ENCODE results near the gene RCC2. TPM values are rescaled to one million over a fixed set of nuclear protein-coding genes. Genes with fewer than 3 reads are reported as not detected.
"Not testable (repeated sequence)": the region's sequence is repeated elsewhere in the genome, so short reads cannot be mapped to it uniquely, and the experiment has no call there.

The RCC2 gene
- total and polyA plus RNA-seq, 4 donors, result 2.1 to 36.7 (median 8.1) TPM

DNA sequence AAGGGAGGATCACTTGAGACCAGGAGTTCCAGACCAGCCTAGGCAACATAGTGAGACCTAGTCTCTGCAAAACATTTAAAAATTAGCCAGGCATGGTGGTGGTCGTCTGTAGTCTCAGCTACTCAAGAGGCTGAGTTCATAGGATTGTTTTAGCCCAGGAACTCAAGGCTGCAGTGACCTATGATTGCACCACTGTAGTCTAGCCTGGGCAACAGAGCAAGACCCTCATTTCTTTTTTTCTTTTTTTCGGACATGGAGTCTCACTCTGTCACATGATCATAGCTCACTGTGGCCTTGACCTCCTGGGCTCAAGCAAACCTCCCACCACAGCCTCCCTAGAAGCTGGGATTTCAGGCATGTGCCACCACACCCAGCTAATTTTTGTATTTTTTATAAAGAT is 31.9 kb upstream of the RCC2 start:
- WGBS, result 92% methylated on average over 2 of the region's 2 CpGs
- TF ChIP-seq, protein P1, sequence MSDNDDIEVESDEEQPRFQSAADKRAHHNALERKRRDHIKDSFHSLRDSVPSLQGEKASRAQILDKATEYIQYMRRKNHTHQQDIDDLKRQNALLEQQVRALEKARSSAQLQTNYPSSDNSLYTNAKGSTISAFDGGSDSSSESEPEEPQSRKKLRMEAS (IDR thresholded peaks at IDR 0.05), result no peak
- no peak for TF ChIP-seq GABPA (IDR thresholded peaks at IDR 0.05 in 1 of 2, conservative IDR thresholded peaks at IDR 0.05 in 1 of 2)

DNA sequence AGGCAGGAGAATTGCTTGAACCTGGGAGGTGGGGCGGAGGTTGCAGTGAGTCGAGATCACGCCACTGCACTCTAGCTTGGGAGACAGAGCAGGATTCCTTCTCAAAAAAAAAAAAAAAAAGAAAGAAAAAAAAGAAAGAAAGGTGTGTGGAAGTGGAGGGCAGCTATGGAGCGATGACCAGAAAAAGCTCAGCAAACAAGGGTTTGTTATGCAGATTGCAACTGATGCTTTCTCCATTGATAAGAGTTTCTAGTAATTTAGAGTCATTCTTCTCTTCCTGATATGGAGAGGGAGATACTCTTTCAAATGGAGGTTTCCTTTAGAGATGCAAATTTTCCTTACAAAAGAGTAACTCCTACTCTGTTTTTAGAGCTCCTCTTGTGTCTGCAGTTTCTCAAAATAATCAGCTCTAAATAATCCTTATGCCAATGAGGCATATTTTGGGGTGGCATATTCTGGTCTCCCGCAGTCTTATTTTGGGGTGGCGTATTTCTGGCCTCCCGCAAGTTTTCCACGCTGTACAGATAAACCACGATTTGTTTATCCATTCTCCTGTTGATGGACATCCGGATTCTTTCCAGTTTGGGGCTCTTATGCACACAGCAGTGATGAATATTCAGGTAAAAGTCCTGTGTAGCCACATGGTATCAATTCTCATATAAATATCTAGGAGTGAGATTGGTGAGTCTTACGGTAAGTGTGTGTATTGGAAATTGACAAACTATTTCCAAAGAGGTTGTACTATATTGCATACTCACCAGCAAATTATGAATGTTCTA is 30.7 kb upstream of the RCC2 start:
- no peaks in the 10 kb centered on the region for H3K36me3 ChIP-seq (ENCODE audit: control insufficient read depth in 4 of 4, insufficient read depth in 3 of 4, low read depth in 1 of 4, low read length in 3 of 4)
- H3K9ac ChIP-seq (ENCODE audit: low read depth in 1 of 2, low read length in 2 of 2), result no peak overlapping the region
- H3K27me3 ChIP-seq (ENCODE audit: control insufficient read depth in 4 of 4, insufficient read depth in 4 of 4, low read length in 3 of 4), result no peaks in the 10 kb centered on the region
- no peak overlapping the region for H3K27ac ChIP-seq (ENCODE audit: low read depth in 1 of 2, low read length in 2 of 2)
- H3K9me3 ChIP-seq (ENCODE audit: control insufficient read depth in 4 of 4, low read length in 3 of 4), result no peaks in the 10 kb centered on the region
- no peak for DNase-seq (ENCODE audit: low spot score)
- no peak overlapping the region for H3K4me3 ChIP-seq (ENCODE audit: low read depth in 1 of 3, low read length in 3 of 3)
- H3K4me1 ChIP-seq (ENCODE audit: control insufficient read depth in 4 of 4, insufficient read depth in 4 of 4, low read length in 3 of 4), result no peaks in the 10 kb centered on the region
- no peak for TF ChIP-seq GABPA (IDR thresholded peaks at IDR 0.05 in 1 of 2, conservative IDR thresholded peaks at IDR 0.05 in 1 of 2)
- TF ChIP-seq HNF4G (IDR thresholded peaks at IDR 0.05), result no peak
- TF ChIP-seq EGR1 (IDR thresholded peaks at IDR 0.05; ENCODE audit: low read depth in 2 of 2), result no peak
- TF ChIP-seq FOXA2 (IDR thresholded peaks at IDR 0.05), result no peak
- TF ChIP-seq, protein P2, sequence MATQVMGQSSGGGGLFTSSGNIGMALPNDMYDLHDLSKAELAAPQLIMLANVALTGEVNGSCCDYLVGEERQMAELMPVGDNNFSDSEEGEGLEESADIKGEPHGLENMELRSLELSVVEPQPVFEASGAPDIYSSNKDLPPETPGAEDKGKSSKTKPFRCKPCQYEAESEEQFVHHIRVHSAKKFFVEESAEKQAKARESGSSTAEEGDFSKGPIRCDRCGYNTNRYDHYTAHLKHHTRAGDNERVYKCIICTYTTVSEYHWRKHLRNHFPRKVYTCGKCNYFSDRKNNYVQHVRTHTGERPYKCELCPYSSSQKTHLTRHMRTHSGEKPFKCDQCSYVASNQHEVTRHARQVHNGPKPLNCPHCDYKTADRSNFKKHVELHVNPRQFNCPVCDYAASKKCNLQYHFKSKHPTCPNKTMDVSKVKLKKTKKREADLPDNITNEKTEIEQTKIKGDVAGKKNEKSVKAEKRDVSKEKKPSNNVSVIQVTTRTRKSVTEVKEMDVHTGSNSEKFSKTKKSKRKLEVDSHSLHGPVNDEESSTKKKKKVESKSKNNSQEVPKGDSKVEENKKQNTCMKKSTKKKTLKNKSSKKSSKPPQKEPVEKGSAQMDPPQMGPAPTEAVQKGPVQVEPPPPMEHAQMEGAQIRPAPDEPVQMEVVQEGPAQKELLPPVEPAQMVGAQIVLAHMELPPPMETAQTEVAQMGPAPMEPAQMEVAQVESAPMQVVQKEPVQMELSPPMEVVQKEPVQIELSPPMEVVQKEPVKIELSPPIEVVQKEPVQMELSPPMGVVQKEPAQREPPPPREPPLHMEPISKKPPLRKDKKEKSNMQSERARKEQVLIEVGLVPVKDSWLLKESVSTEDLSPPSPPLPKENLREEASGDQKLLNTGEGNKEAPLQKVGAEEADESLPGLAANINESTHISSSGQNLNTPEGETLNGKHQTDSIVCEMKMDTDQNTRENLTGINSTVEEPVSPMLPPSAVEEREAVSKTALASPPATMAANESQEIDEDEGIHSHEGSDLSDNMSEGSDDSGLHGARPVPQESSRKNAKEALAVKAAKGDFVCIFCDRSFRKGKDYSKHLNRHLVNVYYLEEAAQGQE (IDR thresholded peaks at IDR 0.05), result no peak
- no peak for TF ChIP-seq FOXA1 (IDR thresholded peaks at IDR 0.05)
- TF ChIP-seq, protein P3, sequence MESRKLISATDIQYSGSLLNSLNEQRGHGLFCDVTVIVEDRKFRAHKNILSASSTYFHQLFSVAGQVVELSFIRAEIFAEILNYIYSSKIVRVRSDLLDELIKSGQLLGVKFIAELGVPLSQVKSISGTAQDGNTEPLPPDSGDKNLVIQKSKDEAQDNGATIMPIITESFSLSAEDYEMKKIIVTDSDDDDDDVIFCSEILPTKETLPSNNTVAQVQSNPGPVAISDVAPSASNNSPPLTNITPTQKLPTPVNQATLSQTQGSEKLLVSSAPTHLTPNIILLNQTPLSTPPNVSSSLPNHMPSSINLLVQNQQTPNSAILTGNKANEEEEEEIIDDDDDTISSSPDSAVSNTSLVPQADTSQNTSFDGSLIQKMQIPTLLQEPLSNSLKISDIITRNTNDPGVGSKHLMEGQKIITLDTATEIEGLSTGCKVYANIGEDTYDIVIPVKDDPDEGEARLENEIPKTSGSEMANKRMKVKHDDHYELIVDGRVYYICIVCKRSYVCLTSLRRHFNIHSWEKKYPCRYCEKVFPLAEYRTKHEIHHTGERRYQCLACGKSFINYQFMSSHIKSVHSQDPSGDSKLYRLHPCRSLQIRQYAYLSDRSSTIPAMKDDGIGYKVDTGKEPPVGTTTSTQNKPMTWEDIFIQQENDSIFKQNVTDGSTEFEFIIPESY (IDR thresholded peaks at IDR 0.05), result no peak
- no peak for TF ChIP-seq HNF4A (conservative IDR thresholded peaks at IDR 0.05)
- TF ChIP-seq, protein P1 (IDR thresholded peaks at IDR 0.05), result no peak
- TF ChIP-seq, protein P4, sequence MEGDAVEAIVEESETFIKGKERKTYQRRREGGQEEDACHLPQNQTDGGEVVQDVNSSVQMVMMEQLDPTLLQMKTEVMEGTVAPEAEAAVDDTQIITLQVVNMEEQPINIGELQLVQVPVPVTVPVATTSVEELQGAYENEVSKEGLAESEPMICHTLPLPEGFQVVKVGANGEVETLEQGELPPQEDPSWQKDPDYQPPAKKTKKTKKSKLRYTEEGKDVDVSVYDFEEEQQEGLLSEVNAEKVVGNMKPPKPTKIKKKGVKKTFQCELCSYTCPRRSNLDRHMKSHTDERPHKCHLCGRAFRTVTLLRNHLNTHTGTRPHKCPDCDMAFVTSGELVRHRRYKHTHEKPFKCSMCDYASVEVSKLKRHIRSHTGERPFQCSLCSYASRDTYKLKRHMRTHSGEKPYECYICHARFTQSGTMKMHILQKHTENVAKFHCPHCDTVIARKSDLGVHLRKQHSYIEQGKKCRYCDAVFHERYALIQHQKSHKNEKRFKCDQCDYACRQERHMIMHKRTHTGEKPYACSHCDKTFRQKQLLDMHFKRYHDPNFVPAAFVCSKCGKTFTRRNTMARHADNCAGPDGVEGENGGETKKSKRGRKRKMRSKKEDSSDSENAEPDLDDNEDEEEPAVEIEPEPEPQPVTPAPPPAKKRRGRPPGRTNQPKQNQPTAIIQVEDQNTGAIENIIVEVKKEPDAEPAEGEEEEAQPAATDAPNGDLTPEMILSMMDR (IDR thresholded peaks at IDR 0.05; ENCODE audit: low read depth, low read length, missing input control), result no peak
- TF ChIP-seq YY1 (IDR thresholded peaks at IDR 0.05), result no peak
- TF ChIP-seq RXRA (IDR thresholded peaks at IDR 0.05), result no peak
- no peak for TF ChIP-seq TAF1 (conservative IDR thresholded peaks at IDR 0.05)
- TF ChIP-seq SP1 (IDR thresholded peaks at IDR 0.05), result no peak
- TF ChIP-seq NR2F2 (IDR thresholded peaks at IDR 0.05), result no peak
- no peak for TF ChIP-seq RAD21 (IDR thresholded peaks at IDR 0.05)
- TF ChIP-seq, protein P5, sequence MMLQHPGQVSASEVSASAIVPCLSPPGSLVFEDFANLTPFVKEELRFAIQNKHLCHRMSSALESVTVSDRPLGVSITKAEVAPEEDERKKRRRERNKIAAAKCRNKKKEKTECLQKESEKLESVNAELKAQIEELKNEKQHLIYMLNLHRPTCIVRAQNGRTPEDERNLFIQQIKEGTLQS (IDR thresholded peaks at IDR 0.05), result no peak
- no peak for TF ChIP-seq JUND (IDR thresholded peaks at IDR 0.05)
- 71% methylated on average over 11 of the region's 11 CpGs for WGBS

More for the DNA sequence above, 31.9 kb upstream of the RCC2 start:
- H3K27me3 ChIP-seq (ENCODE audit: control insufficient read depth in 4 of 4, insufficient read depth in 4 of 4, low read length in 3 of 4), result no peaks in the 10 kb centered on the region
- H3K27ac ChIP-seq (ENCODE audit: low read depth in 1 of 2, low read length in 2 of 2), result no peak overlapping the region
- no peak for DNase-seq (ENCODE audit: low spot score)
- H3K4me3 ChIP-seq (ENCODE audit: low read depth in 1 of 3, low read length in 3 of 3), result no peak overlapping the region
- no peaks in the 10 kb centered on the region for H3K4me1 ChIP-seq (ENCODE audit: control insufficient read depth in 4 of 4, insufficient read depth in 4 of 4, low read length in 3 of 4)
- no peak overlapping the region for H3K9ac ChIP-seq (ENCODE audit: low read depth in 1 of 2, low read length in 2 of 2)
- H3K36me3 ChIP-seq (ENCODE audit: control insufficient read depth in 4 of 4, insufficient read depth in 3 of 4, low read depth in 1 of 4, low read length in 3 of 4), result no peaks in the 10 kb centered on the region
- no peaks in the 10 kb centered on the region for H3K9me3 ChIP-seq (ENCODE audit: control insufficient read depth in 4 of 4, low read length in 3 of 4)

DNA sequence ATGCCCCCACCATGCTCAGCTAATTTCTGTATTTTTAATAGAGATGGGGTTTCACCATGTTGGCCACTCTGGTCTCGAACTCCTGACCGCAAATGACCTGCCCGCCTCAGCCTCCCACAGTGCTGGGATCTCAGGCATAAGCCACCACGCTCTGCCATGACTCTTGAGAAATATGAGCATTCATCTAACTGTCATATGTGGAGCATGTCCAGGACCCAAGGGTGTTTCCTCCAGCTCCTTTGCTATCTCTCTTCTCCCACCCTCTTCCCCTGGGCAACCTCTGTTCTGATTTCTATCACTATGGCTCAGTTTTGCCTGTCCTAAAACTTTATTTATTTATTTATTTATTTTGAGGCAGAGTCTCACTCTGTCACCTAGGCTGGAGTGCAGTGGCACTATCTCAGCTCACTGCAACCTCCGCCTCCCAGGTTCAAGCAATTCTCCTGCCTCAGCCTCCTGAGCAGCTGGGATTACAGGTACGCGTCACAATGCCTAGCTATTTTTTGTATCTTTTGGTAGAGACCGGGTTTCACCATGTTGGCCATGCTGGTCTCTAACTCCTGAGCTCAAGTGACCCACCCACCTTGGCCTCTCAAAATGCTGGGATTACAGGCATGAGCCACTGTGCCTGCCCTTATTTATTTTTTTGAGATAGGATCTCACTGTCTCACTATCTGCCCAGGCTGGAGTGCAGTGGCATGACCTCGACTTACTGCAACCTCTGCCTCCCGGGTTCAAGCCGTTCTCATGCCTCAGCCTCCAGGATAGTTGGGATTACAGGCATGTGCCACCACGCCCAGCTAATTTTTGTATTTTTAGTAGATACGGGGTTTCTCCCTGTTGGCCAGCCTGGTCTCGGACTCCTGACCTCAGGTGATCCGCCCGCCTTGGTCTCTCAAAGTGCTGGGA is 29.1 kb upstream of the RCC2 start:
- not testable (repeated sequence) for H3K27me3 ChIP-seq (ENCODE audit: control insufficient read depth in 4 of 4, insufficient read depth in 4 of 4, low read length in 3 of 4); H3K27ac ChIP-seq (ENCODE audit: low read depth in 1 of 2, low read length in 2 of 2); H3K4me1 ChIP-seq (ENCODE audit: control insufficient read depth in 4 of 4, insufficient read depth in 4 of 4, low read length in 3 of 4); H3K9me3 ChIP-seq (ENCODE audit: control insufficient read depth in 4 of 4, low read length in 3 of 4); H3K36me3 ChIP-seq (ENCODE audit: control insufficient read depth in 4 of 4, insufficient read depth in 3 of 4, low read depth in 1 of 4, low read length in 3 of 4); H3K4me3 ChIP-seq (ENCODE audit: low read depth in 1 of 3, low read length in 3 of 3); H3K9ac ChIP-seq (ENCODE audit: low read depth in 1 of 2, low read length in 2 of 2); DNase-seq (ENCODE audit: low spot score)
- 88% methylated on average over 16 of the region's 16 CpGs for WGBS
